Measurements from ENCODE around the gene AUH.

The AUH gene

DNA sequence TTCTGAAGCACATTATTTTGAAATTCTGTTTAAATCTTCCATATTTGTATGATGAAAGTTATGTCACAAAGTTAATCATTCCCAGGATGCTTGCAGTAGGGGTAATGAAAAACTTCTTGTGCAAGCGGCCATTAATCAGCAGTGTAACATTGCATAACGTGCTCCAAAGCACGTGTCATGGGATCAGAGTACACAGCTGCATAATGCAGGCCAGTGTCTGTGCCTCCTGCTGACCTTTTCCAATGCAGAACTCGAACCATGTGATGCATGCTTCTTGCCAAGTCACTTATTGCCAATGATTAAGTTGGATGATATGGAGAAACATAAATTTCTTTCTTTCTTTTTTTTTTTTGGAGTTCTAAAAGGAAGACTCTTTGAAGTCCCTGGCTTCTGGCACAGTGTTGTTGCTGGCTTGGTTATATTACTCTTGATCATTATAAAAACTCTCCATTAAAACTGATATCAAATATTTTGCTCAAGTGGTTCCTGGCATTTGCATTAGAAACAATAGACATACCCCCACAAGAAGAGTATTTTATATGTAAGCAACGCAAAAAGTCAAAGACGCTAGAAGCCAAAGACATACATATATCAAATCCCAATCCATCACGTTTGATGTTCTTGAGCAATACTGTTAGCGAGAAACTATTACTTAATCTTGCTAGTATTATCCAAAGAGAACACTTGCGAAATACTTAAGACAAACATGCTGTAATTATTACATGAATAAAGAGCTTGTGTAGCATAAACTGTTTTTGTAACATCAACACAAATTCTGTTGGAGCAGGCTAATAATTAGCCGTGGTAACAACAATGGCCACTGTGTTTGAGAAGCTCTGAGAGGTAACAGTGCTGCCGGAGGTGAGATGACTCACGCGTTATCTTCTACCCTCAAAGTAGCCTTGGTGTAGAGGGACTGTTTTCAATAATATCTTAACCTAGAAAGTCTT lies 164.2 kb downstream of the AUH start:
- H3K79me2 ChIP-seq (ENCODE audit: low read length) = no peaks in the 10 kb centered on the region
- peaks cover 13% of the 10 kb centered on the region; the same call in 1 of the 2 replicates for H3K9me3 ChIP-seq (ENCODE audit: insufficient read depth, low read length)
- TF ChIP-seq EZH2phosphoT487 (IDR thresholded peaks at IDR 0.05; ENCODE audit: low read depth) = no peak
- TF ChIP-seq, protein P1, sequence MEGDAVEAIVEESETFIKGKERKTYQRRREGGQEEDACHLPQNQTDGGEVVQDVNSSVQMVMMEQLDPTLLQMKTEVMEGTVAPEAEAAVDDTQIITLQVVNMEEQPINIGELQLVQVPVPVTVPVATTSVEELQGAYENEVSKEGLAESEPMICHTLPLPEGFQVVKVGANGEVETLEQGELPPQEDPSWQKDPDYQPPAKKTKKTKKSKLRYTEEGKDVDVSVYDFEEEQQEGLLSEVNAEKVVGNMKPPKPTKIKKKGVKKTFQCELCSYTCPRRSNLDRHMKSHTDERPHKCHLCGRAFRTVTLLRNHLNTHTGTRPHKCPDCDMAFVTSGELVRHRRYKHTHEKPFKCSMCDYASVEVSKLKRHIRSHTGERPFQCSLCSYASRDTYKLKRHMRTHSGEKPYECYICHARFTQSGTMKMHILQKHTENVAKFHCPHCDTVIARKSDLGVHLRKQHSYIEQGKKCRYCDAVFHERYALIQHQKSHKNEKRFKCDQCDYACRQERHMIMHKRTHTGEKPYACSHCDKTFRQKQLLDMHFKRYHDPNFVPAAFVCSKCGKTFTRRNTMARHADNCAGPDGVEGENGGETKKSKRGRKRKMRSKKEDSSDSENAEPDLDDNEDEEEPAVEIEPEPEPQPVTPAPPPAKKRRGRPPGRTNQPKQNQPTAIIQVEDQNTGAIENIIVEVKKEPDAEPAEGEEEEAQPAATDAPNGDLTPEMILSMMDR (IDR thresholded peaks at IDR 0.05; ENCODE audit: low read depth, low read length) = no peak
- H3K4me3 ChIP-seq (ENCODE audit: low read length) = no peak overlapping the region
- no peak overlapping the region for H3K4me2 ChIP-seq (ENCODE audit: low read length)
- H3K4me1 ChIP-seq (ENCODE audit: low read length) = peaks cover 17% of the 10 kb centered on the region
- H2AFZ ChIP-seq (ENCODE audit: low read depth, low read length) = no peak overlapping the region
- H4K20me1 ChIP-seq (ENCODE audit: insufficient read depth, low read length) = no peaks in the 10 kb centered on the region
- peaks cover 75% of the 10 kb centered on the region for H3K27me3 ChIP-seq (ENCODE audit: low read depth, low read length)
- no peak overlapping the region for H3K9ac ChIP-seq (ENCODE audit: low read length)
- H3K27ac ChIP-seq (ENCODE audit: low read length) = no peak overlapping the region
- no peaks in the 10 kb centered on the region for H3K36me3 ChIP-seq (replicated peaks; ENCODE audit: low read depth, low read length)

DNA sequence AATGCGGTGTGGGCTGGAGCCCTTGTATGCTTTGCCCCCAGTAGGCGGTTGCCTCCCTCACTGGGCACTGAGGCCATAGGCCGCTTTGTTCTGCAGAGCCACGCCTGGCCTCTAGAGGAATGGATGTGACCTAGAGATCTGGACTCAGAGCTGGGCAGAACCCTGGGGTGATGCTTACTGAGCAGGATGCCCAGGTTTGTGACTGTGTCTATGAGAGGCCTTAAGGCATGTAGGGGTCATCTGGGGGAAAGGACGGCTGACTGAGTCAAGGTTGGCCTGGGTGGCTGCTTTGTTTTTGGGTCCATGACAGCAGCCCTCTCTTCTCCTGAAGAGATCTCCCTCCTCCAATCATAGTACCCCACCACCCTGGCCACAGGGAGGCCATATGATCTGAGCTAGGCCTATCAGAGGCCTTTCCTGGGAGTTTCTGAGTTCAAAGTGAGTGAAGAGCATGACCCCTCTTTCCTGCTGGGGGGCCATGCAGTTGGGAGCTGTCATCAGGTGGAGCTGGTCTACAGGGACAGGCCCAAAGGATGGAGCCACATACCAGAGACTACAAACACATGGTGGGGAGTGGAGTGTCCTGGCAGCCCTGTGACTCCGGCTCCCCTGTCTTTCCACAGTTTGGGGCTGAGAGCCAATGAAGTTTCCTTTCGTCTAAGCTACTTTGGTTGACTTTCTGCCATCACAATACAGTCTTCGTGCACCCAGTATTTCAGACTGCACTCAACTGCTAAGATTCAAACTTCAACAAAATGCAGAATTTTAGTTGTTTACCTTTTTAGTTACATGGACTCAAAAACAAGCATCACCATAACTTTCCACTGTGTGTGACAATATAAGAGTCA lies 165.4 kb downstream of the AUH start:
- Histone ChIP-seq H3K27me3 (ENCODE audit: low read depth, low read length) (peaks cover 75% of the 10 kb centered on the region), H3K4me3 (ENCODE audit: low read length) (no peak overlapping the region), H4K20me1 (ENCODE audit: insufficient read depth, low read length) (no peaks in the 10 kb centered on the region), H3K79me2 (ENCODE audit: low read length) (no peaks in the 10 kb centered on the region), H3K4me1 (ENCODE audit: low read length) (peaks cover 17% of the 10 kb centered on the region), H3K36me3 (replicated peaks; ENCODE audit: low read depth, low read length) (no peaks in the 10 kb centered on the region), H3K27ac (ENCODE audit: low read length) (no peak overlapping the region), H3K4me2 (ENCODE audit: low read length) (no peak overlapping the region), H2AFZ (ENCODE audit: low read depth, low read length) (no peak overlapping the region), H3K9ac (ENCODE audit: low read length) (no peak overlapping the region), H3K9me3 (ENCODE audit: insufficient read depth, low read length) (peaks cover 6% of the 10 kb centered on the region; the same call in 1 of the 2 replicates)
- no peak for TF ChIP-seq EZH2phosphoT487 (IDR thresholded peaks at IDR 0.05; ENCODE audit: low read depth)
- TF ChIP-seq, protein P1 (IDR thresholded peaks at IDR 0.05; ENCODE audit: low read depth, low read length) = no peak

- no peaks in the 10 kb centered on the region for H4K20me1 ChIP-seq (ENCODE audit: insufficient read depth, low read length)
- peaks cover 17% of the 10 kb centered on the region for H3K4me1 ChIP-seq (ENCODE audit: low read length)
- H3K4me2 ChIP-seq (ENCODE audit: low read length) = no peak overlapping the region
- peaks cover 75% of the 10 kb centered on the region for H3K27me3 ChIP-seq (ENCODE audit: low read depth, low read length)
- no peak overlapping the region for H2AFZ ChIP-seq (ENCODE audit: low read depth, low read length)
- H3K9ac ChIP-seq (ENCODE audit: low read length) = no peak overlapping the region
- no peak overlapping the region for H3K27ac ChIP-seq (ENCODE audit: low read length)
- no peaks in the 10 kb centered on the region for H3K9me3 ChIP-seq (ENCODE audit: insufficient read depth, low read length)
- no peaks in the 10 kb centered on the region for H3K79me2 ChIP-seq (ENCODE audit: low read length)
- TF ChIP-seq EZH2phosphoT487 (IDR thresholded peaks at IDR 0.05; ENCODE audit: low read depth) = no peak
- TF ChIP-seq, protein P1 (IDR thresholded peaks at IDR 0.05; ENCODE audit: low read depth, low read length) = no peak
- no peaks in the 10 kb centered on the region for H3K36me3 ChIP-seq (replicated peaks; ENCODE audit: low read depth, low read length)
- H3K4me3 ChIP-seq (ENCODE audit: low read length) = no peak overlapping the region
Measured at GRCh38 chr9:91195372-91196012, 166.2 kb downstream of the AUH start.
